ENCODE measurements around the gene NRXN2. TPM values are rescaled to one million over a fixed set of nuclear protein-coding genes. Genes with fewer than 3 reads are reported as not detected.

Gene NRXN2
- total RNA-seq, 3 donors from 2014 or later: 3.9 to 42.0 (median 6.9) TPM

GRCh38 chr11:64628596-64628995, 94.4 kb downstream of the NRXN2 start:
- Histone ChIP-seq H3K4me3 (no peak overlapping the region), H3K9me3 (no peaks in the 10 kb centered on the region), H3K36me3 (ENCODE audit: low read depth) (no peaks in the 10 kb centered on the region), H3K4me1 (ENCODE audit: low read depth) (no peaks in the 10 kb centered on the region)
- intact Hi-C loops (cut with DNase I, micrococcal nuclease): no loop called here
- ATAC-seq: no peak
- no peak for DNase-seq
- TF ChIP-seq CTCF (IDR thresholded peaks at IDR 0.05): no peak

DNA sequence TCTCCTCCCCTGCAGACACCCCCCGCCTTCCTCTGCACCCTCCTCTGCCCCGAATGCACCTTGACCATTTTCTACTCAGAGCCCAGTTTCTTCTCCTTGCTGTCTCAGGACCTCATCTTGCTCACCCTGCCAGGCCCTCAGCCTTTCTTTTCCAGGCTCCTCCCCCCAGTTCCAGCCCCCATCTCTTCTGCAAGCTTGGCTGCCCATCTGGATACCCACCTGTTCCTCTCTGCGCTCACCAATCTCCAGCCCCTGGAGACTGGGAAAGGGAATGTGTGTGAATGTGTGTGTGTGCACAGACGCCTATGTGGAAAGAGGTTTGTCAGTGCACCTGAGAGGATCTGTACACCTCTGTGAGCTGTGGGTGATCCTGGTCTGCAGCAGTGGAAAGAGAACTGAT, 95.6 kb downstream of the NRXN2 start:
- no peaks in the 10 kb centered on the region for H3K4me1 ChIP-seq (ENCODE audit: low read depth)
- no peaks in the 10 kb centered on the region for H3K36me3 ChIP-seq (ENCODE audit: low read depth)
- no peak overlapping the region for H3K4me3 ChIP-seq
- intact Hi-C loops (cut with DNase I, micrococcal nuclease): no loop called here
- no peak for ATAC-seq
- DNase-seq: no peak
- no peak for TF ChIP-seq CTCF (IDR thresholded peaks at IDR 0.05)
- H3K9me3 ChIP-seq: no peaks in the 10 kb centered on the region

GRCh38 chr11:64626637-64627036, 96.4 kb downstream of the NRXN2 start:
- TF ChIP-seq CTCF (IDR thresholded peaks at IDR 0.05): no peak
- DNase-seq (no peak), ATAC-seq (no peak)
- intact Hi-C loops (cut with DNase I, micrococcal nuclease): no loop called here
- H3K9me3 ChIP-seq: no peaks in the 10 kb centered on the region
- no peak overlapping the region for H3K4me3 ChIP-seq
- H3K4me1 ChIP-seq (ENCODE audit: low read depth): no peaks in the 10 kb centered on the region
- H3K36me3 ChIP-seq (ENCODE audit: low read depth): no peaks in the 10 kb centered on the region

DNA sequence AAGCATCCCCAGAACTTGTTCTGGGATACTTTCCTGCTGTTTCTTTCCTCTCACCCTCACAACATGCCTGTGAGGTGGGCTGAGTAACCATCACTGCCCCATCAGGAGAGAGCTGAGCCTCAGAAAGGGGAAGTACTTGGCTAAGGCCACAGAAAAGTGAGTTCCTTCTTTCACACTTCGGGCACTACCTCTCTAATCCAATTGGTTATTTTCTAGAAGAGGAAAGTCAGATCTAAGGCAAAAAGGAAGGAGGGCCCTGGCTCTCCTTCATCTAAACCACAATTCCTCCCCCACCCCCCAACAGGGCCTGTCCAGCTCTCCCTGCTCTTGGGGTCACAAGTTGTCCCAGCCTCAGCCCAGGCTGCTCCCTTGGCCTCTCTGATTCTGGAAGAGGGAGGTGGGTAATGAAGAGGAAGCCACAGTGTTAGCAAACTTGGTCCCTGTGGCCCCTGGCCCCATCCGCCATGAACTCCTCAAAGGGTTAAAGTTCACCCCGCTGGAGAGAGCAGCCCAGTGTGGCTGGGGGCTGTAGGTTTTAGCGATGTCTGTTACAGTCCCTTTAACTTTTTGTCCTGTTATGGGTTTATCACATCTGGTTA, 98.0 kb downstream of the NRXN2 start:
- Histone ChIP-seq H3K4me3 (no peak overlapping the region), H3K4me1 (ENCODE audit: low read depth) (no peaks in the 10 kb centered on the region), H3K36me3 (ENCODE audit: low read depth) (no peaks in the 10 kb centered on the region), H3K9me3 (no peaks in the 10 kb centered on the region)
- DNase-seq (no peak), ATAC-seq (no peak)
- intact Hi-C loops (cut with DNase I, micrococcal nuclease): no loop called here
- TF ChIP-seq CTCF (IDR thresholded peaks at IDR 0.05): no peak

- intact Hi-C loops (cut with DNase I, micrococcal nuclease): no loop called here
- TF ChIP-seq CTCF (IDR thresholded peaks at IDR 0.05): no peak
These were observed 100.3 kb downstream of the NRXN2 start for GRCh38 chr11:64622681-64623080.

More at GRCh38 chr11:64622681-64623080, 100.3 kb downstream of the NRXN2 start:
- Histone ChIP-seq H3K9me3 (no peaks in the 10 kb centered on the region), H3K4me1 (ENCODE audit: low read depth) (no peaks in the 10 kb centered on the region), H3K4me3 (no peak overlapping the region), H3K36me3 (ENCODE audit: low read depth) (no peaks in the 10 kb centered on the region)
- ATAC-seq: no peak
- no peak for DNase-seq
